ENCODE results near the gene PIF1.

- no peak for TF ChIP-seq CTCF (IDR thresholded peaks at IDR 0.05)
- TF ChIP-seq EP300 (IDR thresholded peaks at IDR 0.05): no peak
Measured at GRCh38 chr15:64779630-64780029, 45.8 kb downstream of the PIF1 start.
